HEK293T (cell line): Measurements from ENCODE around the gene SNTG2.

ENCODE experiments used
- CTBP1 ChIP-seq: fragments of 450-650 bp; IDR thresholded peaks from 2 replicates; pipeline ENCODE4 v1.6.1; 2016; ENCODE audit warnings: borderline replicate concordance
- ELF4 ChIP-seq: fragments of 450-650 bp; IDR thresholded peaks from 2 replicates; pipeline ENCODE4 v1.6.1; 2017; ENCODE audit warnings: antibody characterized with exemption
- FOXK2 ChIP-seq: fragments of 450-650 bp; IDR thresholded peaks from 2 replicates; pipeline ENCODE4 v1.6.1; 2016; ENCODE audit warnings: mild to moderate bottlenecking
- HDGF ChIP-seq: fragments of 450-650 bp; IDR thresholded peaks from 2 replicates; pipeline ENCODE4 v1.6.1; 2017; ENCODE audit warnings: antibody characterized with exemption, borderline replicate concordance
- L3MBTL2 ChIP-seq: fragments of 450-650 bp; conservative IDR thresholded peaks from 2 replicates; pipeline ENCODE4 v1.6.1; 2016; ENCODE audit warnings: mild to moderate bottlenecking
- SP1 ChIP-seq: fragments of 450-650 bp; IDR thresholded peaks from 2 replicates; pipeline ENCODE4 v1.6.1; 2017
- SUZ12 ChIP-seq: fragments of 450-650 bp; IDR thresholded peaks from 2 replicates; pipeline ENCODE4 v1.6.1; 2016; ENCODE audit warnings: mild to moderate bottlenecking
- TARDBP ChIP-seq: fragments of 450-650 bp; IDR thresholded peaks from 2 replicates; pipeline ENCODE4 v1.6.1; 2016
- ZNF384 ChIP-seq: fragments of 450-650 bp; IDR thresholded peaks from 2 replicates; pipeline ENCODE4 v1.6.1; 2016

- no peak for TF ChIP-seq TARDBP
- TF ChIP-seq L3MBTL2, result no peak
- no peak for TF ChIP-seq SP1
- no peak for TF ChIP-seq HDGF
- TF ChIP-seq CTBP1, result no peak
- TF ChIP-seq FOXK2, result no peak
- TF ChIP-seq SUZ12, result no peak
- TF ChIP-seq ELF4, result no peak
- no peak for TF ChIP-seq ZNF384
These were observed 297.5 kb downstream of the SNTG2 start for GRCh38 chr2:1248187-1248586.
